Uterus (tissue), 4 donors: ENCODE measurements around the gene C4orf36. TPM values are rescaled to one million over a fixed set of nuclear protein-coding genes. Genes with fewer than 3 reads are reported as not detected.

Source experiments
- DNase-seq, 2 donors: peaks; one replicate each; pipeline ENCODE4 v3.0.0-alpha.2; 2019 to 2020
- H3K27ac ChIP-seq, 2 donors: fragments of 200-600 bp; sonication (generic); 1 replicate in 1 of 2; 2 replicates in 1 of 2; pipeline ENCODE4 v1.5.1; 2016 to 2018
- H3K27me3 ChIP-seq, 2 donors: fragments of 200-600 bp; sonication (generic); one replicate each; pipeline ENCODE4 v1.5.1; 2018 to 2019; ENCODE audit warnings: control low read depth in 1 of 2
- H3K36me3 ChIP-seq, 2 donors: fragments of 200-600 bp; sonication (generic); one replicate each; pipeline ENCODE4 v1.5.1; 2019; ENCODE audit warnings: control low read depth in 1 of 2
- H3K4me1 ChIP-seq, 2 donors: fragments of 200-600 bp; sonication (generic); one replicate each; pipeline ENCODE4 v1.5.1; 2018 to 2019; ENCODE audit warnings: control low read depth in 1 of 2
- H3K4me3 ChIP-seq, 2 donors: fragments of 200-600 bp; sonication (generic); 1 replicate in 1 of 2; 2 replicates in 1 of 2; pipeline ENCODE4 v1.5.1; 2018 to 2019; ENCODE audit warnings: mild to moderate bottlenecking in 1 of 2
- H3K9me3 ChIP-seq, 2 donors: fragments of 200-600 bp; sonication (generic); one replicate each; pipeline ENCODE4 v1.5.1; 2019; ENCODE audit warnings: control low read depth in 1 of 2
- POLR2A ChIP-seq, 2 donors: fragments of 450-650 bp; IDR thresholded peaks; one replicate each; pipeline ENCODE4 v1.6.1; 2016; ENCODE audit warnings: antibody characterized with exemption in 2 of 2, mild to moderate bottlenecking in 1 of 2, moderate library complexity in 1 of 2
- intact Hi-C: fragments of 100-400 bp; cut with DNase I; formaldehyde crosslinking; loops from one replicate; pipeline ENCODE4 v1.15.1; 2023; ENCODE audit warnings: low total_unique reads
- total RNA-seq, 4 donors: library from RNA; depleted of rRNA in 3 of 4; stranded (reverse); fragments of >200 nt in 3 of 4; gene quantifications; one replicate each; pipeline versions ENCODE4 v1.1.0 to v1.2.4, GENCODE V29; 2014 to 2023
- TF ChIP-seq, protein P1 (sequence below), 4 experiments: fragments of 200-600 bp in 2 of 4; fragments of 450-650 bp in 2 of 4; sonication (generic) in 2 of 4; IDR thresholded peaks; one replicate each; pipeline ENCODE4 v1.5.1; 2016 to 2019; ENCODE audit warnings: antibody characterized with exemption in 4 of 4, mild to moderate bottlenecking in 2 of 4, moderate library complexity in 1 of 4
- donor health status: DM: yes; HTN: yes; CAD: no.

C4orf36 gene
- total RNA-seq, 4 donors from 2014 or later, result 0.91 to 4.8 TPM; not detected in 2

DNA sequence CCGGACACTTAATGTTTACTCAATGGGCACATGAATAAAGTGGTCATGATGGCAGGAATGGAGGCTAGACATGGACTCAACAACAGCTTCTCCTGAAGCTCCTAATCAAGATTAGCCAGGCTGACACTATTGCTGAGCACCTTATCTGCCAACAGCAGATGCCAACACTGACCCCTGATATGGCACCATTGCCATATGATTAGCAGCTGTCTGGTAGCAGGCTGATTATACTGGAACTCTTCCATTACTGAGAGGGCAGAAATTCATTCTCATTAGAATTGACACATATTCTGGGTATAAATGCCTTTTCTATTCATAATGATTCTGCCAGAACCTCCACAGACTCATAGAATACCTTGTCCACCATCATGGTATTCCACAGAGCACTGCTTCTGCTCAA is 24.2 kb upstream of the C4orf36 start:
- H3K27ac ChIP-seq, result no peak overlapping the region
- H3K4me1 ChIP-seq, result no peaks in the 10 kb centered on the region
- TF ChIP-seq POLR2A (IDR thresholded peaks at IDR 0.05), result no peak
- TF ChIP-seq, protein P1, sequence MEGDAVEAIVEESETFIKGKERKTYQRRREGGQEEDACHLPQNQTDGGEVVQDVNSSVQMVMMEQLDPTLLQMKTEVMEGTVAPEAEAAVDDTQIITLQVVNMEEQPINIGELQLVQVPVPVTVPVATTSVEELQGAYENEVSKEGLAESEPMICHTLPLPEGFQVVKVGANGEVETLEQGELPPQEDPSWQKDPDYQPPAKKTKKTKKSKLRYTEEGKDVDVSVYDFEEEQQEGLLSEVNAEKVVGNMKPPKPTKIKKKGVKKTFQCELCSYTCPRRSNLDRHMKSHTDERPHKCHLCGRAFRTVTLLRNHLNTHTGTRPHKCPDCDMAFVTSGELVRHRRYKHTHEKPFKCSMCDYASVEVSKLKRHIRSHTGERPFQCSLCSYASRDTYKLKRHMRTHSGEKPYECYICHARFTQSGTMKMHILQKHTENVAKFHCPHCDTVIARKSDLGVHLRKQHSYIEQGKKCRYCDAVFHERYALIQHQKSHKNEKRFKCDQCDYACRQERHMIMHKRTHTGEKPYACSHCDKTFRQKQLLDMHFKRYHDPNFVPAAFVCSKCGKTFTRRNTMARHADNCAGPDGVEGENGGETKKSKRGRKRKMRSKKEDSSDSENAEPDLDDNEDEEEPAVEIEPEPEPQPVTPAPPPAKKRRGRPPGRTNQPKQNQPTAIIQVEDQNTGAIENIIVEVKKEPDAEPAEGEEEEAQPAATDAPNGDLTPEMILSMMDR (IDR thresholded peaks at IDR 0.05), result no peak
- intact Hi-C loops, result no loop called here
- H3K27me3 ChIP-seq, result no peaks in the 10 kb centered on the region
- no peak for DNase-seq
- no peaks in the 10 kb centered on the region for H3K36me3 ChIP-seq
- no peak overlapping the region for H3K4me3 ChIP-seq
- H3K9me3 ChIP-seq, result no peaks in the 10 kb centered on the region

DNA sequence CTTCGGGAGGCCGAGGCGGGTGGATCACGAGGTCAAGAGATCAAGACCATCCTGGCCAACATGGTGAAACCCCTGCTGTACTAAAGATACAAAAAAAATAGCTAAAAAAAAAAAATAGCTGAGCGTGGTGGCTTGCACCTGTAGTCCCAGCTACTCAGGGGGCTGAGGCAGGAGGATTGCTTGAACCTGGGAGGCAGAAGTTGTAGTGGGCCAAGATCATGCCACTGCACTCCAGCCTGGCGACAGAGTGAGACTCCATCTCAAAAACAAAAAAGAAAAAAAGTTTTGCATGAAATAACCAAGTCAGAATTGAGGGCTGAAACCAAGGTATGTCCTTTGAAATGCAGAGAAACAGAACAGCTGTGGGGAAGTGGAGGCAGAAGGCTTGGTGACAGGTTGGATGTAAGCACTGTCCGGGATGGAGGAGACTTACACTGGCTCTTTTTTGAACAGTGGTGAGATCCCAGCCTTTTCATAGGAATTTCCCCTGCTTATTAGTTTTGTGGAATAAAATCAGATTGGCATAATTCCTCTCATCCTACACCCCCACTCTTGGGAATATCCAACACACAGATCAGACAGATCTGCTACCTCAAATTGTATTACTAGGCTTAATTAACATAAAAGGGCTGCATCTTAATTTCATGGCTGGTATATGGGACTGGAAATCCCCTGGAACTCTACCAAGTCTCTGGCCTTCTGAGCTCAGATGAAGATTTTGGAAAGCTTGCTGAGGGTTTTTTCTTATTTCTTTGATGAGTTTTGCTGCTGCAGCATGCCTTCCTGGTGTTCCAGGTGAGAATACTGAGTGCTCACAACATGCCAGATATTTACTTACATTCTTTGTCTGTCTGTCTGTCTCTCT is 18.8 kb upstream of the C4orf36 start:
- H3K9me3 ChIP-seq, result no peaks in the 10 kb centered on the region
- H3K4me3 ChIP-seq, result no peak overlapping the region
- H3K27ac ChIP-seq, result no peak overlapping the region
- no peaks in the 10 kb centered on the region for H3K36me3 ChIP-seq
- H3K4me1 ChIP-seq, result no peaks in the 10 kb centered on the region
- DNase-seq, result no peak
- TF ChIP-seq, protein P1 (IDR thresholded peaks at IDR 0.05), result no peak
- no peak for TF ChIP-seq POLR2A (IDR thresholded peaks at IDR 0.05)
- intact Hi-C loops, result no loop called here
- no peaks in the 10 kb centered on the region for H3K27me3 ChIP-seq

DNA sequence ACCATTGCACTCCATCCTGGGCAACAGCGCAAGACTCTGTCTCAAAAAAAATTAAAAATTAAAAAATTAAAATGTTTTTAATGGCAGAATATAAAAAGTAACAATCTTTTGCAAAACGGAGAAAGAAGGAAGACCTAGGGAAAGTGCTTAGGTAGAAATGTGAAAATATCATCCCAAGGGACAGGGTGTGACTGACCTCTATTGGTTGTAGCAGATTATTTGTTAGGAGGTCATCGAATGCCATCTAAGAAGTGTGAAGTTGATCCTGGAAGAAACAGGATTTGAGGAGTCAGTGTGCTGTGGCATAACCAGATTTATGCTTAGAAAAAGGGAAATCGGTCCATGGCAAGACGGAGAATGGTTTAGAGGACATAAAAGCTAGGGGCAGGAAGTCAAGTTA is 18.1 kb upstream of the C4orf36 start:
- TF ChIP-seq POLR2A (IDR thresholded peaks at IDR 0.05), result no peak
- TF ChIP-seq, protein P1 (IDR thresholded peaks at IDR 0.05), result no peak
- Histone ChIP-seq H3K4me3 (no peak overlapping the region), H3K27ac (no peak overlapping the region), H3K9me3 (no peaks in the 10 kb centered on the region), H3K36me3 (no peaks in the 10 kb centered on the region), H3K27me3 (no peaks in the 10 kb centered on the region), H3K4me1 (no peaks in the 10 kb centered on the region)
- DNase-seq, result no peak
- intact Hi-C loops, result no loop called here

DNA sequence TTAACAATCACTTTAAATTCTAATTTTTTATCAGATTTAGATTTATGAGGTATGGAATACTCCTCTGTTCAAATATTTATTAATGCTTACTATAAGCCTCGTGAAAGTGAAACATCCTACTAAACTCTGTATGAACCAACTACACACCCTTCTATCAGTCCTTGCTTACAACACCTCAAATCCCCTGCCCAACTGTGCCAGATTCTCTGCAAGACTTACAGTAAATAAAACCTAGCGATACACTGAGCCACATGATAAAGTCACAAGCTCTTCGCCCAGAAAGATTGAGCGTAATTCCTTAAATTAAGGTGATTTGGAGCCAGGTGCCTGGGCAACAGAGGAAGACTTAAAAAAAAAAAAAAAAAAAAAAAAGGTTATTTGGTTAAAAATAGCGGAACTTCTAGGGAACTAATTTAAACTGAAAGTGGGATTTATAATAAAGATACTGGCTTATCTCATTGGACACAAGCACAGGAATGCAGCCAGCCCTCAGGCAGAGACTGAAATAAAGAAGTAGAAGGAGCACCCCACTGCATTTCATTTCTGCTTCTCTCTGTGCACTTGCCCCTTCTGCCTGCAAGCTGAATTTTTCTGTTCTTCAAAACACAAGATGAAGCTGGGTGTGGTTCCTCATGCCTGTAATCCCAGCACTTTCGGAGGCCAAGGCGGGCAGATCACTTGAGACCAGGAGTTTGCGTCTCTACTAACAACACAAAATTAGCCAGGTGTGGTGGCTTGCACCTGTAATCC is 17.5 kb upstream of the C4orf36 start:
- Histone ChIP-seq H3K4me3 (no peak overlapping the region), H3K4me1 (no peaks in the 10 kb centered on the region), H3K36me3 (no peaks in the 10 kb centered on the region), H3K9me3 (no peaks in the 10 kb centered on the region), H3K27ac (no peak overlapping the region), H3K27me3 (no peaks in the 10 kb centered on the region)
- no peak for DNase-seq
- no peak for TF ChIP-seq POLR2A (IDR thresholded peaks at IDR 0.05)
- TF ChIP-seq, protein P1 (IDR thresholded peaks at IDR 0.05), result no peak
- intact Hi-C loops, result no loop called here

DNA sequence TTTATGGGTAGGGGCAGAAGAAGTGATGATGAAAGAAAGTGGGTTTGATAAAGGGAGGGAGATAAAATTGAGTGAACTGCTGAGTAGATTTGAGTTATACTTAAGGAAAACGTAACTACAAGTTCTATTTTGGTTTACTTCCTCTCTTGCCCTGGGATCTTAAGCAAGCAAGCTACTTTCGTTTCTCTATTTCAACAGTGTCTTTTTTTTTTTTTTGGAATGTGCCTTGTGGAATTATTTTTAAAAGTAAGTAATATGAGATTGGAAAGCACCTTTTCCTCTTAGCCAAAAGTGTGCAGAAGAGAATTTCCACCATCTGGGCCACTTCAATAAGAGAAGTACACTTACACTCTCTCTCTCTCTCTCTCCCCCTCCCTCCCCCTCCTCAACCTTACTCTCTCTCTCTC is 16.0 kb upstream of the C4orf36 start:
- TF ChIP-seq, protein P1 (IDR thresholded peaks at IDR 0.05), result no peak
- no peak for TF ChIP-seq POLR2A (IDR thresholded peaks at IDR 0.05)
- Histone ChIP-seq H3K4me1 (no peaks in the 10 kb centered on the region), H3K36me3 (no peaks in the 10 kb centered on the region), H3K27ac (peak overlapping the region; percentile 58 to 76), H3K9me3 (no peaks in the 10 kb centered on the region), H3K27me3 (no peaks in the 10 kb centered on the region), H3K4me3 (no peak overlapping the region)
- no peak for DNase-seq
- intact Hi-C loops, result no loop called here
